DOHH2 (cell line): ENCODE measurements around the gene SIGLEC11.
"Not testable (repeated sequence)": the region's sequence is repeated elsewhere in the genome, so short reads cannot be mapped to it uniquely, and the experiment has no call there.

Experiments used
- H3F3A ChIP-seq: fragments of 200-600 bp; sonication (generic), shearing (Covaris generic); 2 replicates; pipeline ENCODE4 v1.6.0; 2016; ENCODE audit warnings: antibody characterized with exemption, mild to moderate bottlenecking; ENCODE audit not compliant: control insufficient read depth, insufficient read depth
- H3K27ac ChIP-seq: fragments of 200-600 bp; sonication (generic); 2 replicates; pipeline ENCODE4 v1.5.1; 2014; ENCODE audit warnings: low read depth, mild to moderate bottlenecking, low read length, moderate library complexity
- H3K27me3 ChIP-seq: fragments of 200-600 bp; sonication (generic); 2 replicates; pipeline ENCODE4 v1.6.1; 2014; ENCODE audit warnings: mild to moderate bottlenecking, low read length, mixed read lengths; ENCODE audit not compliant: control insufficient read depth
- H3K36me3 ChIP-seq: fragments of 200-600 bp; sonication (generic); 2 replicates; pipeline ENCODE4 v1.6.1; 2014; ENCODE audit warnings: mild to moderate bottlenecking, low read length, moderate library complexity, mixed read lengths; ENCODE audit not compliant: control insufficient read depth
- H3K4me1 ChIP-seq: fragments of 200-600 bp; sonication (generic); 2 replicates; pipeline ENCODE4 v1.6.1; 2014; ENCODE audit warnings: mild to moderate bottlenecking, low read length, mixed read lengths; ENCODE audit not compliant: control insufficient read depth
- H3K4me2 ChIP-seq: fragments of 200-600 bp; sonication (generic); 2 replicates; pipeline ENCODE4 v1.6.0; 2014; ENCODE audit warnings: mild to moderate bottlenecking, low read length, moderate library complexity
- H3K4me3 ChIP-seq: fragments of 200-600 bp; sonication (generic); 2 replicates; pipeline ENCODE4 v1.5.1; 2014; ENCODE audit warnings: mild to moderate bottlenecking, low read length, mixed read lengths
- H3K79me2 ChIP-seq: fragments of 200-600 bp; sonication (generic); 2 replicates; pipeline ENCODE4 v1.6.1; 2014; ENCODE audit warnings: mild to moderate bottlenecking, low read length, mixed read lengths; ENCODE audit not compliant: control insufficient read depth
- H3K9me2 ChIP-seq: fragments of 200-600 bp; sonication (generic); replicated peaks from 2 replicates; pipeline ENCODE4 v1.6.1; 2014; ENCODE audit warnings: mild to moderate bottlenecking, low read length, mixed read lengths; ENCODE audit not compliant: control insufficient read depth
- H3K9me3 ChIP-seq: fragments of 200-600 bp; sonication (generic); 2 replicates; pipeline ENCODE4 v1.6.1; 2014; ENCODE audit warnings: antibody characterized with exemption, low read length, mixed read lengths; ENCODE audit not compliant: control insufficient read depth, insufficient read depth
- H4K20me1 ChIP-seq: fragments of 200-600 bp; sonication (generic); 2 replicates; pipeline ENCODE4 v1.6.0; 2014; ENCODE audit warnings: low read depth, mild to moderate bottlenecking, antibody characterized with exemption, low read length, moderate library complexity; ENCODE audit not compliant: control insufficient read depth, insufficient read depth
- EZH2phosphoT487 ChIP-seq: fragments of 200-600 bp; sonication (generic); IDR thresholded peaks from 2 replicates; pipeline ENCODE4 v1.6.1; 2017; ENCODE audit warnings: borderline replicate concordance, mild to moderate bottlenecking, antibody characterized with exemption, low read length, moderate library complexity, mixed read lengths
- TF ChIP-seq, protein P1 (sequence below): fragments of 200-600 bp; sonication (generic); IDR thresholded peaks from one replicate; pipeline ENCODE4 v1.5.1; 2014; ENCODE audit warnings: antibody characterized with exemption, mild to moderate bottlenecking, low read depth, low read length; ENCODE audit not compliant: poor library complexity, severe bottlenecking

SIGLEC11 gene

DNA sequence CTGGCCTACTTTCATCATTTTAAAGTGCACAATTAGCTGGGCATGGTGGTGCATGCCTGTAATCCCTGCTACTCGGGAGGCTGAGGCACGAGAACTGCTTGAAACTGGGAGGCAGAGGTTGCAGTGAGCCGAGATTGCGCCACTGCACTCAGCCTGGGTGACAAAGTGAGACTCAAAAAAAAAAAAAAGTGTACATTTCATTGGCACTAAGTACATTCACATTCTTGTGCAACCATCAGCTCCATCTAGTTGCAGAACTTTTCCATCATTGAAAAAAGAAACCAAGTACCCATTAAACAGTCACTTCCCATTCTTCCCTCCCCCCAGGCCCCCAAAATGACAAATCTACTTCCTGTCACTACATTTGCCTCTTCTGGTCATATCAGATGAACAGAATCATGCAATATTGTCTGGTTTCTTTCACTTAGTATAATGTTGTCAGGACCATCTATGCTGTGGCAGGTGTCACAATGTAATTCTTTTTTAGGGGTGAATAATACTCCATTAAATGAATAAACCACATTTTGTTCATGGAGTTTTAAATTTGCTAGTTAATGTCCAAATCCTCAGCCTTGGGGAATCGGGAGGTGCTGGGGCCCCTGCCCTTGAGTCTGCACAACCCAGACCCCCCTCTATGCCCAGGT is 7.4 kb upstream of the SIGLEC11 start:
- no peaks in the 10 kb centered on the region for H3K36me3 ChIP-seq
- H4K20me1 ChIP-seq: no peaks in the 10 kb centered on the region
- no peaks in the 10 kb centered on the region for H3K27me3 ChIP-seq
- TF ChIP-seq, protein P1, sequence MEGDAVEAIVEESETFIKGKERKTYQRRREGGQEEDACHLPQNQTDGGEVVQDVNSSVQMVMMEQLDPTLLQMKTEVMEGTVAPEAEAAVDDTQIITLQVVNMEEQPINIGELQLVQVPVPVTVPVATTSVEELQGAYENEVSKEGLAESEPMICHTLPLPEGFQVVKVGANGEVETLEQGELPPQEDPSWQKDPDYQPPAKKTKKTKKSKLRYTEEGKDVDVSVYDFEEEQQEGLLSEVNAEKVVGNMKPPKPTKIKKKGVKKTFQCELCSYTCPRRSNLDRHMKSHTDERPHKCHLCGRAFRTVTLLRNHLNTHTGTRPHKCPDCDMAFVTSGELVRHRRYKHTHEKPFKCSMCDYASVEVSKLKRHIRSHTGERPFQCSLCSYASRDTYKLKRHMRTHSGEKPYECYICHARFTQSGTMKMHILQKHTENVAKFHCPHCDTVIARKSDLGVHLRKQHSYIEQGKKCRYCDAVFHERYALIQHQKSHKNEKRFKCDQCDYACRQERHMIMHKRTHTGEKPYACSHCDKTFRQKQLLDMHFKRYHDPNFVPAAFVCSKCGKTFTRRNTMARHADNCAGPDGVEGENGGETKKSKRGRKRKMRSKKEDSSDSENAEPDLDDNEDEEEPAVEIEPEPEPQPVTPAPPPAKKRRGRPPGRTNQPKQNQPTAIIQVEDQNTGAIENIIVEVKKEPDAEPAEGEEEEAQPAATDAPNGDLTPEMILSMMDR: no peak
- TF ChIP-seq EZH2phosphoT487: no peak
- H3K4me2 ChIP-seq: no peak overlapping the region
- H3K79me2 ChIP-seq: no peaks in the 10 kb centered on the region
- H3K9me3 ChIP-seq: no peaks in the 10 kb centered on the region
- H3F3A ChIP-seq: no peaks in the 10 kb centered on the region
- H3K4me3 ChIP-seq: no peak overlapping the region
- no peaks in the 10 kb centered on the region for H3K4me1 ChIP-seq
- no peaks in the 10 kb centered on the region for H3K9me2 ChIP-seq
- no peak overlapping the region for H3K27ac ChIP-seq

- not testable (repeated sequence) for H3K9me2 ChIP-seq, H3K4me3 ChIP-seq, H3K4me1 ChIP-seq, H4K20me1 ChIP-seq, H3K27me3 ChIP-seq, H3K9me3 ChIP-seq, H3K27ac ChIP-seq, H3F3A ChIP-seq, H3K36me3 ChIP-seq, H3K4me2 ChIP-seq, H3K79me2 ChIP-seq
Measured at GRCh38 chr19:49959892-49960291, 1.1 kb downstream of the SIGLEC11 start.

DNA sequence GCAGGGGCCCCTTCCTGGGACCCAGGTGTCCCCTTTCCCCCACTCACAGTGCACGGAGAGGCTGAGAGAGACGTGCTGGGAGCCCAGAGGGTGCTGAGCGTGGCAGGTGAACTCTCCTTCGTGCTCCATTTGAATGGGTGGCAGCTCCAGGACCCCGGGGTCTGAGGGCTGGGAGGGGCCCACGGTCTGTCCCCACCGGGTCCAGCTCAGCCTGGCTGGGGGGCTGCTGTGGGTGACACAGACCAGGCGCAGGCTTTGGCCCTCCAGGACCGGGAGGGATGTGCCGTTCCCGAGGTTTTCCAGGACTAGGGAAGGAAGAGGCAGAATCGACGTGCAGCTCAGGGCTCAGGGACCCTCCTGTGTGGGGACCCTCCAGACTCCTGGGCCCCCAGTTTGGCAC is 2.4 kb downstream of the SIGLEC11 start:
- not testable (repeated sequence) for H3K4me3 ChIP-seq, H3K9me2 ChIP-seq, H3K9me3 ChIP-seq, H3K27me3 ChIP-seq, H3K27ac ChIP-seq, H3K36me3 ChIP-seq, H4K20me1 ChIP-seq, H3K79me2 ChIP-seq, H3F3A ChIP-seq, H3K4me2 ChIP-seq
- H3K4me1 ChIP-seq: peaks cover 11% of the 10 kb centered on the region

- H3K9me3 ChIP-seq, H3K9me2 ChIP-seq, H4K20me1 ChIP-seq, H3K79me2 ChIP-seq, H3K4me2 ChIP-seq, H3K36me3 ChIP-seq, H3F3A ChIP-seq, H3K4me3 ChIP-seq, H3K27ac ChIP-seq: not testable (repeated sequence)
- H3K27me3 ChIP-seq: peaks cover 14% of the 10 kb centered on the region; the same call in 1 of the 2 replicates
- H3K4me1 ChIP-seq: peaks cover 14% of the 10 kb centered on the region
Measured at GRCh38 chr19:49958144-49958543, 2.8 kb downstream of the SIGLEC11 start.

- H3K27me3 ChIP-seq: peaks cover 14% of the 10 kb centered on the region; the same call in 1 of the 2 replicates
- H3K4me3 ChIP-seq: no peak overlapping the region
- TF ChIP-seq, protein P1: no peak
- TF ChIP-seq EZH2phosphoT487: no peak
- H3K9me3 ChIP-seq: no peaks in the 10 kb centered on the region
- H3K36me3 ChIP-seq: no peaks in the 10 kb centered on the region
- H3F3A ChIP-seq: no peaks in the 10 kb centered on the region
- H3K79me2 ChIP-seq: no peaks in the 10 kb centered on the region
- H3K4me1 ChIP-seq: peaks cover 14% of the 10 kb centered on the region
- H4K20me1 ChIP-seq: no peaks in the 10 kb centered on the region
- H3K27ac ChIP-seq: no peak overlapping the region
- no peak overlapping the region for H3K4me2 ChIP-seq
- no peaks in the 10 kb centered on the region for H3K9me2 ChIP-seq
Measured at GRCh38 chr19:49957262-49957915, 3.6 kb downstream of the SIGLEC11 start.
